ENCODE measurements around the gene LSAMP. TPM values are rescaled to one million over a fixed set of nuclear protein-coding genes. Genes with fewer than 3 reads are reported as not detected.
A peak's percentile ranks its signal among the peaks of the same experiment; 100 is the strongest.

LSAMP gene
- total RNA-seq, 1 experiment from 2014 or later: not detected

DNA sequence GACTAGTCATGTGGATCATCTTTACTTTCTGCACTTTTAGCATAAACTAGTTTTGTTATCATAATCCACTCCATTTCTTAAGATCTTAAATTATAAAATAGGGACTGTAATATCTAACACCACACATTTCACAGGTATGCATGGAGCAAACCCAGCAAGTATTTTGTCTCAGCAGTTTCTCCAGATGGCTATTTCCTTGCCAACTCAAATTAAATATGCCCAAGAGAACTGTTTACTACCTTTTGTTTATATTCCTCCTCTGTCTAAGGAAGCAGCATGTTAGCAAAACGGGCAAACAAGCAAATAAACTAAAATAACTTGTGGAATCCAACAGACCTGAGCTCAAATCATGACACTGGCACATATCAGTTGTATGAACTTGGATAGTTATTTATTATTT lies 379.8 kb downstream of the LSAMP start:
- H3K4me3 ChIP-seq (ENCODE audit: low read depth, low read length): no peak overlapping the region
- no peaks in the 10 kb centered on the region for H3K4me1 ChIP-seq
- no peaks in the 10 kb centered on the region for H3K9me3 ChIP-seq
- ChIA-PET POLR2A (no interaction called here), CTCF (no interaction called here)
- Mint-ChIP-seq H3K27ac (ENCODE audit: unreplicated experiment) (no peak overlapping the region), H3K27me3 (ENCODE audit: insufficient read depth, unreplicated experiment) (peaks cover 5% of the 10 kb centered on the region), H3K4me1 (ENCODE audit: low read depth, unreplicated experiment) (no peaks in the 10 kb centered on the region), H3K36me3 (ENCODE audit: insufficient read depth, unreplicated experiment) (no peaks in the 10 kb centered on the region), H3K4me3 (ENCODE audit: unreplicated experiment) (no peak overlapping the region), H3K9me3 (ENCODE audit: unreplicated experiment) (no peaks in the 10 kb centered on the region)
- TF ChIP-seq, protein P1, sequence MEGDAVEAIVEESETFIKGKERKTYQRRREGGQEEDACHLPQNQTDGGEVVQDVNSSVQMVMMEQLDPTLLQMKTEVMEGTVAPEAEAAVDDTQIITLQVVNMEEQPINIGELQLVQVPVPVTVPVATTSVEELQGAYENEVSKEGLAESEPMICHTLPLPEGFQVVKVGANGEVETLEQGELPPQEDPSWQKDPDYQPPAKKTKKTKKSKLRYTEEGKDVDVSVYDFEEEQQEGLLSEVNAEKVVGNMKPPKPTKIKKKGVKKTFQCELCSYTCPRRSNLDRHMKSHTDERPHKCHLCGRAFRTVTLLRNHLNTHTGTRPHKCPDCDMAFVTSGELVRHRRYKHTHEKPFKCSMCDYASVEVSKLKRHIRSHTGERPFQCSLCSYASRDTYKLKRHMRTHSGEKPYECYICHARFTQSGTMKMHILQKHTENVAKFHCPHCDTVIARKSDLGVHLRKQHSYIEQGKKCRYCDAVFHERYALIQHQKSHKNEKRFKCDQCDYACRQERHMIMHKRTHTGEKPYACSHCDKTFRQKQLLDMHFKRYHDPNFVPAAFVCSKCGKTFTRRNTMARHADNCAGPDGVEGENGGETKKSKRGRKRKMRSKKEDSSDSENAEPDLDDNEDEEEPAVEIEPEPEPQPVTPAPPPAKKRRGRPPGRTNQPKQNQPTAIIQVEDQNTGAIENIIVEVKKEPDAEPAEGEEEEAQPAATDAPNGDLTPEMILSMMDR (IDR thresholded peaks at IDR 0.05; ENCODE audit: insufficient read depth in 1 of 2, low read depth in 1 of 2, low read length in 1 of 2, severe bottlenecking in 1 of 2, unreplicated experiment in 1 of 2): no peak
- no peaks in the 10 kb centered on the region for H3K36me3 ChIP-seq (ENCODE audit: control insufficient read depth, insufficient read depth, low read length)
- no peaks in the 10 kb centered on the region for H3K27me3 ChIP-seq (replicated peaks; ENCODE audit: control insufficient read depth, insufficient read depth, low read length)
- intact Hi-C loops (cut with micrococcal nuclease; ENCODE audit: unreplicated experiment): no loop called here
- no TSS peak for BruUV-seq (replicated peaks)
- DNase-seq: no peak

DNA sequence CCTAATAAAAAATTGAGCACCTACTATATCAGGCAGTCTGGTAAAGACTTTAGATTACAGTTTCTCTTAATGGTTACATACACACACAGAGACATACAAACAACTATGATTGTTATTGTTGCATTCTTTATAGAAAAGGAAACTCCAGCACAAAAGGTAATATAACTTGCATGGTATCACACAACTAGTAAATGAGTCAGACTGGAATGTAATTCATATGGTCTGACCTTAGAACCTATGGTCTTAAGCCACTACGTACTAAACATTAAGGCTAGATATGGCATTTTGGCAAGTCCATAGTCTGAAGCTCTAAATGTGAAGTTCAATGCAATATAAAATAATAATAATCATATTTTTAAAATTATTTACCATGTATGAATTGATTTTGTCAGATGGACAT lies 380.6 kb downstream of the LSAMP start:
- H3K36me3 ChIP-seq (ENCODE audit: control insufficient read depth, insufficient read depth, low read length): no peaks in the 10 kb centered on the region
- TF ChIP-seq, protein P1 (IDR thresholded peaks at IDR 0.05; ENCODE audit: insufficient read depth in 1 of 2, low read depth in 1 of 2, low read length in 1 of 2, severe bottlenecking in 1 of 2, unreplicated experiment in 1 of 2): no peak
- no peak for DNase-seq
- no peaks in the 10 kb centered on the region for H3K27me3 ChIP-seq (replicated peaks; ENCODE audit: control insufficient read depth, insufficient read depth, low read length)
- intact Hi-C loops (cut with micrococcal nuclease; ENCODE audit: unreplicated experiment): no loop called here
- H3K36me3 Mint-ChIP-seq (ENCODE audit: insufficient read depth, unreplicated experiment): no peaks in the 10 kb centered on the region
- peaks cover 5% of the 10 kb centered on the region for H3K27me3 Mint-ChIP-seq (ENCODE audit: insufficient read depth, unreplicated experiment)
- CTCF ChIA-PET: no interaction called here
- no peaks in the 10 kb centered on the region for H3K9me3 Mint-ChIP-seq (ENCODE audit: unreplicated experiment)
- no TSS peak for BruUV-seq (replicated peaks)
- H3K4me1 Mint-ChIP-seq (ENCODE audit: low read depth, unreplicated experiment): no peaks in the 10 kb centered on the region
- H3K4me3 Mint-ChIP-seq (ENCODE audit: unreplicated experiment): no peak overlapping the region
- POLR2A ChIA-PET: no interaction called here
- H3K4me3 ChIP-seq (ENCODE audit: low read depth, low read length): no peak overlapping the region
- no peaks in the 10 kb centered on the region for H3K4me1 ChIP-seq
- no peak overlapping the region for H3K27ac Mint-ChIP-seq (ENCODE audit: unreplicated experiment)
- H3K9me3 ChIP-seq: no peaks in the 10 kb centered on the region

DNA sequence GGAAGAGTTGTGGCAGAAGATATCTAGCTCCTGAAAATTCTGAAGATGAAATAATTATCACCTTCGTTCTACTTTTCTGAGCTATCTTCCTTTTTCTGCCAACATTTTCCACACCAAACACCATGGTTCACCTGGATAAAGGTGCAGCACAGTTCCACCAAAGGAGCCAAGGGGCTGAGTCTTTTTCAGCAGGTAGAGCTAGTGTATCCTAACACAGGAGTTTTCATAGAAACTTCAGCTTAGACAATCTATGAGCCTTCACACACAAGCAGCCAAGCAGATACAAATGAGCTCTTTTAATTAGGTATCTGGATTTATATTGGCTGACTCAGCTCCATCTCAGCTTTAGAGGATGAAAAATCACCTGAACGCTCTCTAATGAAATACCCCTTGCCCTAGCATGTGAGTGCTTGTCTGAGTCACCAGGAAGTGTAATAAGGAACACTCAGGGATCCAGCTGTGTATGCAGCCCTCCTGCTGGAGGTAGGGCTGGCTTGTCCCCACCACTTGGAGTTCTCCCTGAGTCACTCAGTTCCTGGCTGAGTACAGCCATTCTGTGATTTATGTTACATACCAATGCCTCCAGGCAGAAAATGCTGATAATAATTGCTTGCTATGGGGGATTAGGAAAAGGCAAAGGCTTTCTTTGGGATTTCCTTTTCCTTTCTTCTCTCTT lies 385.7 kb downstream of the LSAMP start:
- CTCF ChIA-PET: no interaction called here
- intact Hi-C loops (cut with micrococcal nuclease; ENCODE audit: unreplicated experiment): no loop called here
- Histone ChIP-seq H3K36me3 (ENCODE audit: control insufficient read depth, insufficient read depth, low read length) (no peaks in the 10 kb centered on the region), H3K27me3 (replicated peaks; ENCODE audit: control insufficient read depth, insufficient read depth, low read length) (no peaks in the 10 kb centered on the region), H3K4me1 (no peaks in the 10 kb centered on the region), H3K4me3 (ENCODE audit: low read depth, low read length) (no peak overlapping the region), H3K9me3 (no peaks in the 10 kb centered on the region)
- H3K9me3 Mint-ChIP-seq (ENCODE audit: unreplicated experiment): no peaks in the 10 kb centered on the region
- H3K4me1 Mint-ChIP-seq (ENCODE audit: low read depth, unreplicated experiment): no peaks in the 10 kb centered on the region
- H3K4me3 Mint-ChIP-seq (ENCODE audit: unreplicated experiment): no peak overlapping the region
- POLR2A ChIA-PET: no interaction called here
- BruUV-seq (replicated peaks): no TSS peak
- H3K27me3 Mint-ChIP-seq (ENCODE audit: insufficient read depth, unreplicated experiment): no peaks in the 10 kb centered on the region
- no peak overlapping the region for H3K27ac Mint-ChIP-seq (ENCODE audit: unreplicated experiment)
- H3K36me3 Mint-ChIP-seq (ENCODE audit: insufficient read depth, unreplicated experiment): no peaks in the 10 kb centered on the region
- DNase-seq: peak in 1 of 2 experiments; percentile 32
- TF ChIP-seq, protein P1 (IDR thresholded peaks at IDR 0.05; ENCODE audit: insufficient read depth in 1 of 2, low read depth in 1 of 2, low read length in 1 of 2, severe bottlenecking in 1 of 2, unreplicated experiment in 1 of 2): no peak

Measured in Caco-2 (cell line).